MM.1S (cell line): ENCODE results near the gene RNLS.

Experiments
- DNase-seq: peaks from one replicate; pipeline ENCODE4 v3.0.0-alpha.2; 2015
- H2AFZ ChIP-seq: fragments of 300-600 bp; sonication (generic); 2 replicates; pipeline ENCODE4 v1.6.0; 2016; ENCODE audit warnings: antibody characterized with exemption, low read length
- H3F3A ChIP-seq: fragments of 300-600 bp; sonication (generic); 2 replicates; pipeline ENCODE4 v1.6.1; 2016; ENCODE audit warnings: mild to moderate bottlenecking, antibody characterized with exemption, low read length, moderate library complexity, mixed read lengths; ENCODE audit not compliant: insufficient read depth
- H3K27ac ChIP-seq: fragments of 300-600 bp; sonication (generic); 2 replicates; pipeline ENCODE4 v1.5.1; 2016; ENCODE audit warnings: mild to moderate bottlenecking, low read length
- H3K27me3 ChIP-seq: fragments of 300-600 bp; sonication (generic); replicated peaks from 2 replicates; pipeline ENCODE4 v1.6.0; 2016; ENCODE audit warnings: low read length; ENCODE audit not compliant: insufficient read depth
- H3K36me3 ChIP-seq: fragments of 300-600 bp; sonication (generic); replicated peaks from 2 replicates; pipeline ENCODE4 v1.6.1; 2016; ENCODE audit warnings: mild to moderate bottlenecking, low read length, mixed read lengths; ENCODE audit not compliant: insufficient read depth
- H3K4me1 ChIP-seq: fragments of 300-600 bp; sonication (generic); 2 replicates; pipeline ENCODE4 v1.6.1; 2016; ENCODE audit warnings: low read length, mixed read lengths
- H3K4me2 ChIP-seq: fragments of 300-600 bp; sonication (generic); 2 replicates; pipeline ENCODE4 v1.6.0; 2016; ENCODE audit warnings: low read depth, low read length
- H3K4me3 ChIP-seq: fragments of 300-600 bp; sonication (generic); 2 replicates; pipeline ENCODE4 v1.5.1; 2016; ENCODE audit warnings: low read length, mixed read lengths
- H3K79me2 ChIP-seq: fragments of 300-600 bp; sonication (generic); 2 replicates; pipeline ENCODE4 v1.6.1; 2016; ENCODE audit warnings: mixed run types, low read length, mixed read lengths
- H3K9ac ChIP-seq: fragments of 300-600 bp; sonication (generic); 2 replicates; pipeline ENCODE4 v1.6.1; 2016; ENCODE audit warnings: low read length, mixed read lengths
- H3K9me2 ChIP-seq: fragments of 300-600 bp; sonication (generic); replicated peaks from 2 replicates; pipeline ENCODE4 v1.6.1; 2016; ENCODE audit warnings: mild to moderate bottlenecking, low read length, mixed read lengths; ENCODE audit not compliant: insufficient read depth
- H3K9me3 ChIP-seq: fragments of 300-600 bp; sonication (generic); replicated peaks from 2 replicates; pipeline ENCODE4 v1.6.1; 2016; ENCODE audit warnings: mild to moderate bottlenecking, low read length, mixed read lengths; ENCODE audit not compliant: insufficient read depth
- H4K20me1 ChIP-seq: fragments of 300-600 bp; sonication (generic); 2 replicates; pipeline ENCODE4 v1.6.1; 2016; ENCODE audit warnings: mild to moderate bottlenecking, low read length, moderate library complexity, mixed read lengths; ENCODE audit not compliant: insufficient read depth
- CTCF ChIP-seq: fragments of 300-600 bp; sonication (generic); IDR thresholded peaks from 2 replicates; pipeline ENCODE4 v1.5.1; 2016; ENCODE audit warnings: antibody characterized with exemption, low read length, mixed read lengths
- EZH2 ChIP-seq: fragments of 300-600 bp; sonication (generic); optimal IDR thresholded peaks from 2 replicates; pipeline ENCODE3; 2017; ENCODE audit warnings: low read depth, mild to moderate bottlenecking, antibody characterized with exemption, low read length, mixed read lengths
- EZH2phosphoT487 ChIP-seq: fragments of 300-600 bp; sonication (generic); IDR thresholded peaks from 2 replicates; pipeline ENCODE4 v1.6.1; 2018; ENCODE audit warnings: antibody characterized with exemption, low read length

The RNLS gene

DNA sequence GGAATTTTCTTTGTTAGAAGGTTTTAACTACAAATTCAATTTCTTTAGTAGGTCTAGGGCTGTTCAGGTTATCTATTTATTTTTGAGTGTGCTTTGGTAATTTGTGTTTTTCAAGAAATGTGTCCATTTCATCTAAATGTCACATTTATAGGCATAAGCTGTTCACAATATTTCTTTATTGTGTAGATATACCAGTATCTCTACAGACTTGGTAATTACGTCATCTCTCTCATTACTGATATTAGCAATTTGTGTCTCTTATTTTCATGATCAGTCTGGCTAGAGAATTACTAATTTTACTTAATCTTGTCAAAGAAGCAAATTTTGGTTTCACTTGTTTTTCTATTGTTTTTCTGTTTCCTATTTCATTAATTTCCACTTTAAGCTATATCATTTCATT is 152.0 kb downstream of the RNLS start:
- no peaks in the 10 kb centered on the region for H4K20me1 ChIP-seq
- no peaks in the 10 kb centered on the region for H3F3A ChIP-seq
- DNase-seq, result no peak
- H3K9me2 ChIP-seq, result no peaks in the 10 kb centered on the region
- H3K27me3 ChIP-seq, result no peaks in the 10 kb centered on the region
- no peak overlapping the region for H3K27ac ChIP-seq
- no peaks in the 10 kb centered on the region for H3K36me3 ChIP-seq
- H2AFZ ChIP-seq, result no peak overlapping the region
- no peak overlapping the region for H3K9ac ChIP-seq
- no peaks in the 10 kb centered on the region for H3K4me1 ChIP-seq
- H3K9me3 ChIP-seq, result no peaks in the 10 kb centered on the region
- TF ChIP-seq CTCF, result no peak
- TF ChIP-seq EZH2, result no peak
- TF ChIP-seq EZH2phosphoT487, result no peak
- no peak overlapping the region for H3K4me2 ChIP-seq
- no peaks in the 10 kb centered on the region for H3K79me2 ChIP-seq
- no peak overlapping the region for H3K4me3 ChIP-seq

- Histone ChIP-seq H3K9me3 (no peaks in the 10 kb centered on the region), H4K20me1 (no peaks in the 10 kb centered on the region), H2AFZ (no peak overlapping the region), H3K9ac (no peak overlapping the region), H3K79me2 (no peaks in the 10 kb centered on the region), H3K4me1 (no peaks in the 10 kb centered on the region), H3K4me3 (no peak overlapping the region), H3K27ac (no peak overlapping the region), H3K9me2 (no peaks in the 10 kb centered on the region), H3K4me2 (no peak overlapping the region), H3K36me3 (no peaks in the 10 kb centered on the region), H3F3A (no peaks in the 10 kb centered on the region), H3K27me3 (no peaks in the 10 kb centered on the region)
- no peak for DNase-seq
- no peak for TF ChIP-seq EZH2phosphoT487
- no peak for TF ChIP-seq CTCF
- TF ChIP-seq EZH2, result no peak
Measured at GRCh38 chr10:88428976-88429375, 154.1 kb downstream of the RNLS start.

DNA sequence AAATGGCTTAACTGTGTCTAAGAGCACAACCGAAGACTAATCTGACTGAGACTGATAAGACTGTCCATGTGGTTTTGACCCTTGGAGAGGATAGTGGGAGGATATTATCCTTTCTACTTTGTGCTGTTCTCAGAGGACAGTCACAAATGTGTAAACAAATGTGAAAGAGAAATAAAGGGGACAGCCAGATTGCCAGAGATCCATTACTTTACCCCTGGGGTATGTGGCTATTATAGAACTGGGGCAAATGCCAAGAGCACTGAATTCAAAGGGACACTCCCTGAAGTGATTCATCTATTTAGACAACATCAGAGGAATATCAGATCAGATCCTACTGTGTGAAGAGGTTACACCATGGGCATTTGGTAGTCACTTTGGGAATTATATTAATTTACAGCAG is 154.7 kb downstream of the RNLS start:
- H3K27ac ChIP-seq, result no peak overlapping the region
- no peaks in the 10 kb centered on the region for H3F3A ChIP-seq
- H3K9ac ChIP-seq, result no peak overlapping the region
- H3K9me3 ChIP-seq, result no peaks in the 10 kb centered on the region
- no peak for DNase-seq
- H3K4me2 ChIP-seq, result no peak overlapping the region
- H3K4me1 ChIP-seq, result no peaks in the 10 kb centered on the region
- no peak overlapping the region for H2AFZ ChIP-seq
- H4K20me1 ChIP-seq, result no peaks in the 10 kb centered on the region
- no peaks in the 10 kb centered on the region for H3K79me2 ChIP-seq
- H3K36me3 ChIP-seq, result no peaks in the 10 kb centered on the region
- H3K27me3 ChIP-seq, result no peaks in the 10 kb centered on the region
- H3K4me3 ChIP-seq, result no peak overlapping the region
- no peaks in the 10 kb centered on the region for H3K9me2 ChIP-seq
- TF ChIP-seq EZH2phosphoT487 (no peak), CTCF (no peak), EZH2 (no peak)
